PC-3 (cell line): ENCODE results near the gene ADARB2. TPM values are rescaled to one million over a fixed set of nuclear protein-coding genes. Genes with fewer than 3 reads are reported as not detected.

Experiments used
- ATAC-seq: fragments of 200-7000 bp; cut with Tn5 transposase; 2 replicates; pipeline ENCODE4 v1.9.1; 2020; ENCODE audit warnings: mild to moderate bottlenecking, moderate library complexity
- BruUV-seq: library from RNA; stranded (reverse); fragments of 400-500 nt; replicated peaks from 2 replicates; lab custom pipeline; 2021; lab: Mats Ljungman, UMichigan
- CTCF ChIA-PET: fragments of 300-600 bp; sonication (Branson Sonifier 250); formaldehyde crosslinking; loops from one replicate; lab custom pipeline; 2022; ENCODE audit warnings: antibody characterized with exemption; lab: Charles Lee
- POLR2A ChIA-PET: fragments of 300-600 bp; sonication (Branson Sonifier 250); formaldehyde crosslinking; loops from one replicate; lab custom pipeline; 2022; ENCODE audit warnings: antibody characterized with exemption; ENCODE audit not compliant: unreplicated experiment; lab: Charles Lee
- DNase-seq: peaks from one replicate; pipeline ENCODE4 v3.0.0-alpha.2; 2015
- H2AFZ ChIP-seq: fragments of 300-600 bp; sonication (generic); 2 replicates; pipeline ENCODE4 v1.6.0; 2016; ENCODE audit warnings: antibody characterized with exemption, low read length
- H3F3A ChIP-seq: fragments of 300-600 bp; sonication (generic); one replicate; pipeline ENCODE4 v1.6.0; 2017; ENCODE audit warnings: antibody characterized with exemption, low read length, control low read depth, mild to moderate bottlenecking; ENCODE audit not compliant: unreplicated experiment
- H3K27ac ChIP-seq: fragments of 300-600 bp; sonication (generic); 2 replicates; pipeline ENCODE4 v1.5.1; 2016; ENCODE audit warnings: mild to moderate bottlenecking, low read length
- H3K27me3 ChIP-seq: fragments of 300-600 bp; sonication (generic); 2 replicates; pipeline ENCODE4 v1.6.1; 2016; ENCODE audit warnings: low read length, mixed read lengths
- H3K36me3 ChIP-seq: fragments of 300-600 bp; sonication (generic); 2 replicates; pipeline ENCODE4 v1.6.1; 2016; ENCODE audit warnings: low read depth, mixed run types, low read length, mixed read lengths
- H3K4me1 ChIP-seq: fragments of 300-600 bp; sonication (generic); 2 replicates; pipeline ENCODE4 v1.5.1; 2016; ENCODE audit warnings: low read length; ENCODE audit not compliant: insufficient read depth
- H3K4me2 ChIP-seq: fragments of 300-600 bp; sonication (generic); 2 replicates; pipeline ENCODE4 v1.6.0; 2016; ENCODE audit warnings: low read length
- H3K4me3 ChIP-seq: fragments of 300-600 bp; sonication (generic); 2 replicates; pipeline ENCODE4 v1.5.1; 2016; ENCODE audit warnings: mild to moderate bottlenecking, low read length, mixed read lengths
- H3K79me2 ChIP-seq: fragments of 300-600 bp; sonication (generic); 2 replicates; pipeline ENCODE4 v1.6.1; 2017; ENCODE audit warnings: low read length, mixed read lengths
- H3K9ac ChIP-seq: fragments of 300-600 bp; sonication (generic); 2 replicates; pipeline ENCODE4 v1.6.0; 2016; ENCODE audit warnings: mild to moderate bottlenecking, low read length
- H3K9me2 ChIP-seq: fragments of 300-600 bp; sonication (generic); replicated peaks from 2 replicates; pipeline ENCODE4 v1.6.1; 2016; ENCODE audit warnings: mixed run types, low read length, mixed read lengths
- H3K9me3 ChIP-seq: fragments of 300-600 bp; sonication (generic); 2 replicates; pipeline ENCODE4 v1.6.1; 2016; ENCODE audit warnings: low read length, mixed read lengths
- H4K20me1 ChIP-seq: fragments of 300-600 bp; sonication (generic); 2 replicates; pipeline ENCODE4 v1.6.1; 2016; ENCODE audit warnings: low read length, mixed read lengths
- EZH2 ChIP-seq: fragments of 300-600 bp; sonication (generic); IDR thresholded peaks from one replicate; pipeline ENCODE4 v1.6.1; 2017; ENCODE audit warnings: antibody characterized with exemption, mild to moderate bottlenecking, low read length; ENCODE audit not compliant: unreplicated experiment
- EZH2phosphoT487 ChIP-seq: fragments of 300-600 bp; sonication (generic); IDR thresholded peaks from 2 replicates; pipeline ENCODE4 v1.6.1; 2018; ENCODE audit warnings: mild to moderate bottlenecking, antibody characterized with exemption, low read length, borderline replicate concordance
- intact Hi-C: fragments of 100-400 bp; cut with micrococcal nuclease; formaldehyde crosslinking; loops from 2 replicates; pipeline ENCODE4 v1.9.0; 2023
- total RNA-seq: library from RNA; depleted of rRNA; stranded (reverse); fragments of >200 nt; gene quantifications from 2 replicates; pipeline ENCODE4 v1.2.3, GENCODE V29; 2014
- TF ChIP-seq, protein P1 (sequence below): fragments of 300-600 bp; sonication (generic); conservative IDR thresholded peaks from 2 replicates; pipeline ENCODE4 v1.5.1; 2017; ENCODE audit warnings: antibody characterized with exemption, low read depth, mild to moderate bottlenecking, low read length

The ADARB2 gene
- total RNA-seq, 1 experiment from 2014 or later, result not detected

DNA sequence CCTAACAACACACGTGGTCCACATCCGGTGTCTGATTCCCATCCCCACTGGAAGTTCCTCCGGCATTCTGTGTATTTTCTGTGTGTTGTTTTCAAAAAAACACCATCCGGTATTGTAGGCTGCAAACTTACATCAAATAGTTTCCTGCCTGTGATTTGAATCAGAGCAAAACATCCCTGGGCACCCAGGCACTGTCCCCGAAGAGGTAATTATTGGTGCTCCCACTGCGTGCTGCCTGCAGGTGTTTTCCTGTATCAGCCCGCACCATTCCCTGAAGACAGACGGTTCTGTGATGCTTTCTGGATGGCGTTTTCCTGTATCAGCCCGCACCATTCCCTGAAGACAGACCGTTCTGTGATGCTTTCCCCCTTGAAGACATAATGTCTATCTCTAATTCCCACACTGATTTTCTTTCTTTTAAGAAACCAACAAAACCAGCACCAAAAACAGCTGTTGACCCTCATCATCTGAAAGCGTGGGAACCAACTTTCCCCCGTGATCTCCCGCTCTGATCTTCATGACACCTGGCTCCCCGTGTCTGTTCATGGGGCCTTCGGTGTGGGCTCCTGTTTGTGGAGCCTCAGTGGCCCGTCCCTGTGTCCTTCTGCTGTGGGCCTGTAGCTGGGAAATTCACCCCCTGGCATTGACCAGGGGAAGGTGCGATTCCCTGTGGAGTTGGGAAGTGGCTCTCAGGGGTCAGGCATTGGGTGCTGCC, 205.3 kb downstream of the ADARB2 start:
- CTCF ChIA-PET, result no interaction called here
- no peaks in the 10 kb centered on the region for H3K9me2 ChIP-seq
- no peaks in the 10 kb centered on the region for H3K9me3 ChIP-seq

DNA sequence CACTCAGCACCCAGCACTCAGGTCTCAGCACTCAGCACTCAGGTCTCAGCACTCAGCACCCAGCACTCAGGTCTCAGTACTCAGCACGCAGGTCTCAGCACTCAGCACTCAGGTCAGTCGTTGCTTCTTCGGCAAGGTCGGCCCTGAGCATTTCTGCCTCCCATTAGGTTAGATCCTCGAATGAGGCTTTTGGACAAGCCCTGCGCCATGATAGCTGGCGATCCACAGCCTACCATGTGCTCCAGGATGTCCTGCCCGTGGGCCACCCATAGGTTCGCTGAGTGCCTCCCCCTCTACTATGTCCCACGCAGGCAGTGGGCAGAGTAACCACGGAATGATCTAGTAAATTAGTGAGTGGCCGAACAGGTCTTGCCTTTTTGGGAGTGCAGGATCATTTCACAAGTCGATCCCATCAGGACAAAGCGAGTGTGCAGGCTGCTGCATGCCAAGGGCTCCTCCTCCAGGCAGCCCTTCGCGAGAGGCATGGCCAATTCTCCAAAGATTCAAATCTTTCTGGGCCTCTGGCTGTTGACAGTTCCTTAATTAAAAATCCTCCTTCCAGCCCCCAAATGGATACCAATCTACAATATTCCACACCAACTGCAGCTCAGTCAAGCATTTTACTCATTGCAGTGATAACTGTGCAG, 206.3 kb downstream of the ADARB2 start:
- Histone ChIP-seq H3K9me3 (no peaks in the 10 kb centered on the region), H3K4me3 (no peak overlapping the region), H3K4me2 (no peak overlapping the region), H3K79me2 (no peaks in the 10 kb centered on the region), H4K20me1 (no peaks in the 10 kb centered on the region), H3K27me3 (no peaks in the 10 kb centered on the region), H3K9ac (no peak overlapping the region), H3K9me2 (no peaks in the 10 kb centered on the region), H3K27ac (no peak overlapping the region), H3F3A (no peaks in the 10 kb centered on the region), H3K36me3 (no peaks in the 10 kb centered on the region), H2AFZ (no peak overlapping the region), H3K4me1 (no peaks in the 10 kb centered on the region)
- BruUV-seq, result no TSS peak
- DNase-seq, result no peak
- intact Hi-C loops, result no loop called here
- ChIA-PET CTCF (no interaction called here), POLR2A (no interaction called here)
- no peak for ATAC-seq
- TF ChIP-seq EZH2 (no peak), EZH2phosphoT487 (no peak)
- TF ChIP-seq, protein P1, sequence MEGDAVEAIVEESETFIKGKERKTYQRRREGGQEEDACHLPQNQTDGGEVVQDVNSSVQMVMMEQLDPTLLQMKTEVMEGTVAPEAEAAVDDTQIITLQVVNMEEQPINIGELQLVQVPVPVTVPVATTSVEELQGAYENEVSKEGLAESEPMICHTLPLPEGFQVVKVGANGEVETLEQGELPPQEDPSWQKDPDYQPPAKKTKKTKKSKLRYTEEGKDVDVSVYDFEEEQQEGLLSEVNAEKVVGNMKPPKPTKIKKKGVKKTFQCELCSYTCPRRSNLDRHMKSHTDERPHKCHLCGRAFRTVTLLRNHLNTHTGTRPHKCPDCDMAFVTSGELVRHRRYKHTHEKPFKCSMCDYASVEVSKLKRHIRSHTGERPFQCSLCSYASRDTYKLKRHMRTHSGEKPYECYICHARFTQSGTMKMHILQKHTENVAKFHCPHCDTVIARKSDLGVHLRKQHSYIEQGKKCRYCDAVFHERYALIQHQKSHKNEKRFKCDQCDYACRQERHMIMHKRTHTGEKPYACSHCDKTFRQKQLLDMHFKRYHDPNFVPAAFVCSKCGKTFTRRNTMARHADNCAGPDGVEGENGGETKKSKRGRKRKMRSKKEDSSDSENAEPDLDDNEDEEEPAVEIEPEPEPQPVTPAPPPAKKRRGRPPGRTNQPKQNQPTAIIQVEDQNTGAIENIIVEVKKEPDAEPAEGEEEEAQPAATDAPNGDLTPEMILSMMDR, result no peak

More for the DNA sequence above, 205.3 kb downstream of the ADARB2 start:
- H3K27ac ChIP-seq, result no peak overlapping the region
- POLR2A ChIA-PET, result no interaction called here
- no peaks in the 10 kb centered on the region for H3K4me1 ChIP-seq
- no peaks in the 10 kb centered on the region for H3K79me2 ChIP-seq
- TF ChIP-seq, protein P1, result no peak
- TF ChIP-seq EZH2 (no peak), EZH2phosphoT487 (no peak)
- no peak for DNase-seq
- H3K4me3 ChIP-seq, result no peak overlapping the region
- no TSS peak for BruUV-seq
- no peaks in the 10 kb centered on the region for H4K20me1 ChIP-seq
- H3K4me2 ChIP-seq, result no peak overlapping the region
- no peak for ATAC-seq
- no peak overlapping the region for H2AFZ ChIP-seq
- intact Hi-C loops, result no loop called here
- no peaks in the 10 kb centered on the region for H3K27me3 ChIP-seq
- H3K9ac ChIP-seq, result no peak overlapping the region
- H3F3A ChIP-seq, result no peaks in the 10 kb centered on the region
- no peaks in the 10 kb centered on the region for H3K36me3 ChIP-seq

DNA sequence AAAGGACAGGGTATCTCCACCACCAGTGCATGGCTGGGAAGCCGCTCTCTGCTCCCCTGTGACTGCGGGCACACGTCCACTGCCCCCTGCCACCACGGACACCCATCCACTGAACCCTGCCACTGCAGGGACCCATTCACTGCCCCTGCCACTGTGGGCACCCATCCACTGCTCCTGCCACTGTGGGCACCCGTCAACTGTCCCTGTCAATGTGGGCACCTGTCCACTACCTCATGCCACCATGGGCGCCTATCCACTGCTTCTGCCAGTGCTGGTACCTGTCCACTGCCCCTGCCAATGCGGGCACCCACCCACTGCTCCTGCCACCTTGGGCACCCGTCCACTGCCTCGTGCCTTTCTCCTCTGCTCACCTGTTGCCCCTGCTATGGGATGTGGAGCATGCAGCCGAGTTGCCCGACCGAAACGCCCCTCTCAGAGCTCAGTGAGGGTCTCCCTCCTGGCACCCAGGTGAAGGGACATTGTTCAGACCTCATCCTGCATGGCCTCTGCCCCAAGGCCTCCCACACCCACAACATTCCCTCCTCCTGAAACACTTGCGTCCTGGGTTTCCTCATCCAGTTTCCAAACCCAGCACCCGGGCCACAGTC, 207.4 kb downstream of the ADARB2 start:
- Histone ChIP-seq H3K9me3 (no peaks in the 10 kb centered on the region), H3K79me2 (no peaks in the 10 kb centered on the region), H3K36me3 (no peaks in the 10 kb centered on the region), H3K27ac (no peak overlapping the region), H3K9me2 (no peaks in the 10 kb centered on the region), H3F3A (no peaks in the 10 kb centered on the region), H3K27me3 (no peaks in the 10 kb centered on the region), H4K20me1 (no peaks in the 10 kb centered on the region), H3K4me2 (no peak overlapping the region), H2AFZ (no peak overlapping the region), H3K4me1 (no peaks in the 10 kb centered on the region), H3K4me3 (no peak overlapping the region), H3K9ac (no peak overlapping the region)
- intact Hi-C loops, result no loop called here
- BruUV-seq, result no TSS peak
- no peak for DNase-seq
- POLR2A ChIA-PET, result no interaction called here
- CTCF ChIA-PET, result no interaction called here
- TF ChIP-seq EZH2phosphoT487 (no peak), EZH2 (no peak)
- no peak for ATAC-seq
